GM19328 (cell line): ENCODE results near the gene EARS2.
"Not testable (repeated sequence)": the region's sequence is repeated elsewhere in the genome, so short reads cannot be mapped to it uniquely, and the experiment has no call there.

Experiments used
- ATAC-seq: cut with Tn5 transposase; IDR thresholded peaks from one replicate; pipeline ENCODE4 v1.9.1; 2021; ENCODE audit warnings: mild to moderate bottlenecking, moderate library complexity; ENCODE audit not compliant: unreplicated experiment

Gene EARS2

DNA sequence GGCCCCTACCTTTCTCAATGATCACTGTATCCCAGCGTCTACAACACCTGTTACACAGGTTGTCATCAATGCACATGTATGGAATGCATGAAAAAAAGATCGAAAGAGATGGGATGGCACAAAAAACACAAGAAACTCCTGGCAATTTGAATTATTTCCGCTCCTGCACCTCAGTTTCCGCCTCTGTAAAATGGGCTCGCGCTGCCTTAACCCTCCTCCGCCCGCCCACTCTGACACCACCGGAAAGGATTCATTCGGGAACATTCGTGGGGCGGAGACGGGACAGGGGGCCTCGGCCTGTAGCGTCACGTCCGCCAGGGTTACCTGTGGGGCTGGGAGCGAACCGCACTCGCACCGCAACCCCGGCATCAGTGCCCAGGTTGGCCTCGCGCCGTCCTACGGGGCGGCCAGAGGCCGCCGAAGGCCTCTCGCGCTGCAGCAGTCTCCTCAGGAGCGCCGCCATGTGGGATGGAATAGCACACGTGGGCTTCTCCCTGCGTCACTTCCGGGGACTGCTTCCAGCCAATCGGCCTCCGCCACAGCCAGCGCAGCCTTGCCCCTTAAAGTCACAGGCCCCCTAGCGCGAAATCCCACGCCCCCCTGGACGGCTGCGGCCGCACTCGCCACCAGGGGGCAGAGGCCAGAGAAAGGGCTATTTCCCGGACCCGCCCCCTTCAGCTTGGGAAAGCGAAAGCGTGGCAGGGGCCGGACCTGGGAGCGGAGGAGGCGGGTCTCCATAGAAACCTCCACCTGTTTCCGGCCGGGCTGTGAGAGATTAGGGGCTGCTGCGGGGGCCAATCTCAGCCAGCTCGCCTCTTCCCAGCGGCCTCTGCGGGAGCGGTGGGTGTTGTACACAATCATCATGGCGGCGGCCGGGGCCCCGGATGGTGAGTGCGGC lies at the start of gene EARS2, which contains the start of gene UBFD1:
EARS2 (minus strand) TSS at position 470 of the 898 bp plus-strand sequence; CDS start at position 463, 7 bp downstream.
UBFD1 (plus strand) TSS at position 847 of the 898 bp plus-strand sequence; CDS start at position 863, 16 bp downstream.
- ATAC-seq, result peak; percentile 83

DNA sequence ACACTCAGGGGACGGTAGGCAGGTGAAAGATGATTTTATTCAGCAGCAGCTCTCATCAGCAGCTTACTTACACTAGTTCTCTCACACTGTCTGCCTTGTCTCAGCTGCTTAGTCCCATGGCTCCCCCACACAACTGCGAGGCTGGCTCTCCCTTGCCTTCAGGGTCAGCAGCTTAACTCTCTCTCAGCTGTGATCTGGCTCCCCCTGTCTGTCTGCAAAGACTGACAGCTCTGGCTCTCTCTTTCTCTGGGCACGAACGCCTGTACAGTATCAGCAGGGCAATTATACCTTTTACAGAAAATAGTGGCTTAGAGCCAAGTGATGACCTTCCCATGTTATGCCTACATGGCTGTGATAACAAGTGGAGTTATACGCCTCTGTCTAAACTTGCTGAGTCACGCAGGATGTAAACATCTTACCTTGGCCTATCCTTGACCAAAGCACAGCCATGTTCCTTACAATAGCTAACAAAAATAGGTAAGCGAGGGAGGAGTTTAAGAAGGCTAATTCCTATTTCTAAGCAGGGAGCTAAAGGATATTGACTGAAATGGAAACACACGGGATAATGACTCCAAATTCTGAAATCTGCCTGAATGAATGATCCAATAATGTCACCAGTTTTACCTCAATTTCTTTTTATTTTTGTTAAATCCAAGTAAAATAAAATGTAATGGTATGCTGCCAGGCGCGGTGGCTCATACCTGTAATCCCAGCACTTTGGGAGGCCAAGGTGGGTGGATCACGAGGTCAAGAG lies 40.0 kb upstream of the EARS2 start:
- no peak for ATAC-seq

GRCh38 chr16:23595951-23596720 lies 39.0 kb upstream of the EARS2 start, which contains the start of gene NDUFAB1:
Gene NDUFAB1, minus strand, starts transcription at chr16:23596316. Its CDS starts 26 bp downstream, at chr16:23596290.
- ATAC-seq, result peak; percentile 95

GRCh38 chr16:23595246-23595950 lies 38.2 kb upstream of the EARS2 start:
- no peak for ATAC-seq

- ATAC-seq, result no peak
Measured at GRCh38 chr16:23594186-23594585, 37.0 kb upstream of the EARS2 start.

- ATAC-seq, result no peak
Measured at GRCh38 chr16:23590181-23590580, 33.0 kb upstream of the EARS2 start.

DNA sequence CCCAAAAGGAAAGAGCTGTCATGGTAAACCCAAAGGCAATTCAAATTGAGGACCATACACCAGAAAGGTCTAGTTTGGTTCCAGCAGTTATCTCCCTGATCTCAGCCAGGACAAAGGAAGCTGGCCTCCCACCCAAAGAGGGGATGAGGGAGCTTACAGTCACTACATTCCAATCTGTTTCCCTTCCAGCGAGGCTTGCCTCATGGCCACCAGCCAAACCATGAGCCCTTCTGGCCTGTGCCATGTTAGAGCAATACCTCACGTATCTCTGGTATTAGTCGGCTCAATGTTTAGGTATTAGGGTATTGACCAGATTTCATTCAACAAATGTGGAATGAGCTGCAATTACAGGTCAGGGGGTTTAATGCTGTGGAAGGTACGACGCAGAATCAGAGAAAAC lies 30.6 kb upstream of the EARS2 start:
- ATAC-seq, result no peak

DNA sequence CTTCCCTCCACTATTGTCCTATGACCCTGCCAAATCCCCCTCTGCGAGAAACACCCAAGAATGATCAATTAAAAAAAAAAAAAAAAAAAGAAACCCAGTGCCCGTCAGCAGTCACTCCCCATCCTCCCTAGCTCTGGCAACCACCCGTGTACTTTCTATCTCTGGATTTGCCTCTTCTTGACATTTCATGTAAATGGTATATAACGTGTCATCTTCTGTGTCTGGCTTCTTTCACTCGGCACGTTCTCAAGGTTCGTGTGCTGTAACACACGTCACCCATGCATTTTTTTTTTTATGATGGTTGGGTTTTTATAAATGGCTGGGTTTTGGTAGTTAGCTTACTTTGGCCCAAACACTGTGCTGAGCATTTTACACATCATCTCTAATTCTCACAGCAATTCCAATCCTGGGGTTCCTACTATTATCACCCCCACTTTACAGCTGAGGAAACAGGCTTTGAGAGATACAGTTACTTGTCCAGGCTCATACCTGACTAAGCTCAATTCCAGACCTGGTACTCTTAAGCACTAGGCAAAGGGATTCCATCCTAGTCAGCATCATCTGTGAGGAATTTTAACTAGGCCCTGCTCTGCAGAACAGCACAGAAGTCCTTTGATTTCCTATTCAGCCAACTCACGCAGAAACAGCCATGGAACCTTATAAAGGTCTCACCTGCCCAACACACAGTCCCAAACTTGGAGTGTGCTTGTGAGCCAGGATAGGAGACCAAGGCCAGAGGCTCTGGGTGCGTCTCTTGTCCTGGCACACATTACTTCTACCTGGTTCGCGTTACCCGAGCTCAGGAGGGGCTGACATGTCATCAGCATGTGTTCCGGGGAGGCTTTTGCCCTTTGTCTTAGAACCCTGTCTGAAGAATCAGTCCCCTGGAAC lies 27.3 kb upstream of the EARS2 start:
- no peak for ATAC-seq

DNA sequence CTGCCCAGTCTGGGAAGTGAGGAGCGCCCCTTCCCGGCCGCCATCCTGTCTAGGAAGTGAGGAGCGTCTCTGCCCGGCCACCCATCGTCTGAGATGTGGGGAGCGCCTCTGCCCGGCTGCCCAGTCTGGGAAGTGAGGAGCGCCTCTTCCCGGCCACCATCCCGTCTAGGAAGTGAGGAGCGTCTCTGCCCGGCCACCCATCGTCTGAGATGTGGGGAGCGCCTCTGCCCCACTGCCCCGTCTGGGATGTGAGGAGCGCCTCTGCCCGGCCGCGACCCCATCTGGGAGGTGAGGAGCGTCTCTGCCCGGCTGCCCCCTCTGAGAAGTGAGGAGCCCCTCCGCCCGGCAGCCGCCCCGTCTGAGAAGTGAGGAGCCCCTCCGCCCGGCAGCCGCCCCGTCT lies 26.1 kb upstream of the EARS2 start:
- ATAC-seq, result not testable (repeated sequence)

DNA sequence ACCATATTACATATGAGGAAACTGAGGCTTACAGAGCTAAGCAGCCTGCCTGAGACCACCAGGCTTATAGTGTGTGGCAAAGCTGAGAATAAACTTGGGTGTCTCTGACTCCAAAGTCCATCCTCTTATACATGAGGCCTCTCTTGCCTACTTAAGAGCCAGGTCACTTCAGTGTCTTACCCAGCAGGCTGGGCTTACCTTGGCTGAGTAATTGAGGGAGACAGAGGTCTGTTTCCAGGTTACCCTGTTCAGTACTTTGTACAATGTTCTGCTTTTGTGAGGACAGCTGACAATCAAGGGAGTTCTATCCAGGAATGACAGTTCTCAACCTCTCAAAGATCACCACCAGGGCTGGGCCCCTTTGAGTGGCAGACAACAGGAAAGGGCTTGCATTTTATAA lies 24.6 kb upstream of the EARS2 start:
- ATAC-seq, result no peak

DNA sequence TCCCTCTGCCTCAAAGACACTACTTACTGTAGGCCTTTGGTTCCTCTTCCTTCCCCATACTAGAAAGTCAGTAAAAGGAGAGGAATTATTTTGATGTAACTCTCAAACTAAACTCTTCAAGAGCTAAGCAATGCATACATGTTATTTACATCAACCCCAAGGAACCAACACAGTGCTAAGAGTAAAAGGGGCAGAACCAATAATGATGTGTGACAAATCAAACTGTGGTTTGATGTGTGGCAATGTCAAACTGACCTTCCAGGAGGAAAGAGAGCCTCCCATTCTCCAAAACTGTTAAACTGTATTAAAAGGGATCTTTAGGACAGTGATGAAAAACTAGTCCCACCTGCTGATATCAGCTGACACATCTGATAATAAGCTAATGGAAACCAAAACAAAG lies 23.2 kb upstream of the EARS2 start:
- ATAC-seq, result no peak

GRCh38 chr16:23579371-23579770 lies 22.2 kb upstream of the EARS2 start:
- ATAC-seq, result no peak

- no peak for ATAC-seq
Measured at GRCh38 chr16:23578101-23578830, 21.1 kb upstream of the EARS2 start.

DNA sequence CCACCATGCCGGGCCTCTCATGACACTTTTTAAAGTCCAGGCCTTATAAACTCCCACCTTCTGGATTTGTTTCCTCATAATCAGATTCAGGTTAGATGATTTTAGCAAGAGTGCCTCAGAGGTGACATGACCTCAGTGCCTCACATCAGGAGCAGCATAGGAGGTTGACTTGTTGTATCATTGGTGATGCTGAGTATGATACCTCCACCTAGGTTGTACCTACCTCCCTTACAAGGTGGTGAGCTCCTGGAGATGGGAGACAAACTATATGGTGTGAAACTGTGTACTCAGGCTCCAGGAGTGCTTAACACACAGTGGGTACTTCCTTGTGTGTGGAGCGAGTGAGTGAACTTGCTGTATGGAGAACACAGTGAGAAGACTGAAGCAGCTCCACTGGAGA lies 20.3 kb upstream of the EARS2 start:
- ATAC-seq, result no peak

DNA sequence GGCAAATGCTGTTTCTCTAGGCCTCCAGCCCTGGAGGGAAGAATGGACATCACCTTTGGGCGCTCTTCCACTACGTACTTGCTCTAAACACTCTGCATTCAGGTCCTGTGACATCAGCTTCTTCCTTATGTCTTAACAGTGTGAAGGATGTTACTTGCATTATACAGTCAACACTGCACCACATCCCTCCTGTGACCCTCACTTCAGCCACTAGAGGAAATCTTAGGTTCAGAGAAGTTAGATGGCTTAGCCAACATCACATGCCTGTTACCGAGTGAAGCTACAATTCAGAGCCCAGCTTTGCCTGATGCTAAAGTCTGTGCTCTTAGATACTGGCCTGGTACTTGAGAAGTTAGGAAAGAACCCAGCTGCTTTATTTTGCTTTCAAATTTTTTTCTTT lies 18.7 kb upstream of the EARS2 start:
- no peak for ATAC-seq

DNA sequence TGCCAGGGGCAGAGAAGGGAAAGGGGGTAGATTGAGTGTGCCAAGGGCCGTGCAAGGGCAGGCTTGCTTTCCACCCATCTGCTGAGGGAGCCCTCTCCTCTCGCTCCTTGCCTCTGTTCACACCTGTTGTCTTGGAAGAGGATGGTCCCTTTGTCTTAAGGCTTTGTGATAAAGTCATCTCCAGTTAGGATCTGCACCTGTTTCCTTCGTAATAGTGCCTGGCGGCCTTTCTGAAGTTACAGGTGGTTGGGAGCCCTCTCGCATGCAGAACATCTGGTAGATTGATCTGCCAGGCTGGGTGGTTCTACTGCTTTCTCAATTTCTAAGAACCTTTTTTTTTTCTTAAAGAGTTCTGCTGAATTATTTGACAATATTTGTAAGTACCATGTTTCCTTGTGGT lies 16.7 kb upstream of the EARS2 start:
- ATAC-seq, result no peak

GRCh38 chr16:23572394-23572793 lies 15.2 kb upstream of the EARS2 start:
- no peak for ATAC-seq

- ATAC-seq, result no peak
Measured at GRCh38 chr16:23571895-23572294, 14.7 kb upstream of the EARS2 start.
